HG03558 (cell line): Measurements from ENCODE around the gene HOXA5.

Experiments used
- ATAC-seq: cut with Tn5 transposase; IDR thresholded peaks from one replicate; pipeline ENCODE4 v1.9.1; 2021; ENCODE audit warnings: moderate number of reproducible peaks; ENCODE audit not compliant: unreplicated experiment; ENCODE audit errors: extremely low read depth

The HOXA5 gene

GRCh38 chr7:27143023-27143949 lies at the start of gene HOXA5:
TSS of gene HOXA5 (minus strand) at chr7:27143681. CDS start at chr7:27143607, 74 bp downstream.
- ATAC-seq = no peak

GRCh38 chr7:27192546-27193334 lies 49.3 kb upstream of the HOXA5 start:
- ATAC-seq = no peak

GRCh38 chr7:27191833-27192545 lies 48.5 kb upstream of the HOXA5 start:
- no peak for ATAC-seq

GRCh38 chr7:27191161-27191731 lies 47.8 kb upstream of the HOXA5 start:
- no peak for ATAC-seq

GRCh38 chr7:27189997-27190748 lies 46.7 kb upstream of the HOXA5 start:
- ATAC-seq = no peak

GRCh38 chr7:27189295-27189996 lies 46.0 kb upstream of the HOXA5 start:
- no peak for ATAC-seq

- no peak for ATAC-seq
These were observed 45.2 kb upstream of the HOXA5 start for GRCh38 chr7:27188386-27189294.

GRCh38 chr7:27187475-27188385 lies 44.2 kb upstream of the HOXA5 start:
- no peak for ATAC-seq

GRCh38 chr7:27186668-27187474 lies 43.4 kb upstream of the HOXA5 start:
- ATAC-seq = no peak

GRCh38 chr7:27185854-27186667 lies 42.6 kb upstream of the HOXA5 start:
- no peak for ATAC-seq

- no peak for ATAC-seq
These were observed 41.8 kb upstream of the HOXA5 start, which contains the start of gene HOXA11 for GRCh38 chr7:27185013-27185853. TSS of gene HOXA11 (minus strand) at chr7:27185232. CDS start at chr7:27185144, 88 bp downstream.

GRCh38 chr7:27184337-27185012 lies 41.0 kb upstream of the HOXA5 start:
- ATAC-seq = no peak

- no peak for ATAC-seq
These were observed 40.3 kb upstream of the HOXA5 start for GRCh38 chr7:27183682-27184336.
